Endometrium (tissue), 2 donors: ENCODE results near the gene CLCNKB.
"Not testable (repeated sequence)": the region's sequence is repeated elsewhere in the genome, so short reads cannot be mapped to it uniquely, and the experiment has no call there.

Source experiments
- FAIRE-seq: peaks from 2 replicates; lab custom pipeline; 2012; peaks lifted over from hg19 to GRCh38; lab: Jason Lieb, UNC
- donor health status: control.
- donor health status: control.

Gene CLCNKB

GRCh38 chr1:16015491-16015890, 28.1 kb upstream of the CLCNKB start:
- FAIRE-seq: no peak

DNA sequence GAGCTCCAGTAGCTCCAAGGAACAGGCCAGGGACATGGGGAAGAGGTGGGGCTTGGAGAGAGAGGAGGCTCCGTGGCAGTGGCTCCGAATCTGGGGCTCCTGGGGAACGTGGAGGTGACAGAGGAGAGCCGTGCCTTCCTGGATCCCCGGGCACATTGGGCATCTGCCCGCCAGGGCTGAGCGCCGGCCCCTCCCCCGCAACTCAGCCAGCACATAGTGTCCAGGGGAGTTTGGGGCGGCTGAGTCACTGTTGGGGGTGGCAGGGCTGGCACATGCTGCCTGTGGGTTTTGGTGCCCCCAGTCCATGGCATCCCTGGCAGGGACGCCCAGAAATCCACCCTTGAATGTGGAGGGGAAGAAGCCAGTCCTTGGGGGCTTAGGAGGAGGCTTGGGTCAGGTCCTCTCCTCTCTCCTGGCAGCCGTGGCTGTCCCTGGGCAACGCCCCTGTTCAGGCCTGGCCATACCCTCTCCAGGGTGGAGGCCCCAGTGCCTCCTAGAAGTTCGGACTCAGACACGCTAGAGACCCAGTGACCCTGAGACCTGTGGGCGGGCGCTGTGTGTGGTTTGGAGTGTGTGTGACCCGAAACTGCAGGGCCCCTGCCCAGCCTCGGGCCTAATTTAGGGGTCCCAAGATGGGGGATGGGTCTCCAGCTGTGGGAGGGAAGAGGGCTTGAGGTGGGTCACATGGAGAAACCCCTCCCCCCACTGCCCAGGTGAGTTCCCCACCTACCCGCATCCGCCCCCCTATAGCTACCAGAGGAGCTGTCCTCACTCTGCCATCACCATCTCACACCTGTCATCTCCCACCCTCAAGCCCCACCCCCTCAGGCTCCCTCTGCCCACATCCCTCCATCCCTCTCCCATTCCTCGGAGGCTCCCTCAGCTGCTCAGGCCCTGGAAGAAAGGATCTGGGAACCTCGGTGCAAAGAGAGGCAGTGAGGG, 27.4 kb upstream of the CLCNKB start:
- FAIRE-seq: no peak

DNA sequence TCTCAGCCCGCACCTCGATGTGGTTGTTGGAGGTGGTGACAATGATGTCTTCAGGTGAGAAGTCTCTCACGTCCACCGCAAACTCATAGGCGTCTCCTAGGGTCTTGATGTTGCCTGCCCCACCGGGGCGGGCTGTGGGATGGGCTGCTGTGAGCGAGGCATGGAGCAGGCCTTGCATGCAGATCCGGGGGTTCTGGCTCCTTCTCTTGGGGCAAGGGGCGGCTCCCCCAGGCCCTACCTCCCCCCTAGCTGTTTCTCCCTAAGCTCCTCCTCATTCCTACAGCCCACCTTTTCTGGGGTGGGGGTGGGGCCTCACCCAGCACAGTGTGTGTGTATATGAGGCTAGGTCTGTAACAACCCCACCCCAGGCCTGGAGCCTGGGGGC, 26.5 kb upstream of the CLCNKB start:
- no peak for FAIRE-seq

- FAIRE-seq: no peak
Measured at GRCh38 chr1:16017461-16018303, 25.9 kb upstream of the CLCNKB start, which contains the start of gene HSPB7. Gene HSPB7, minus strand, starts transcription at chr1:16018043. Its CDS starts 80 bp downstream, at chr1:16017963.

DNA sequence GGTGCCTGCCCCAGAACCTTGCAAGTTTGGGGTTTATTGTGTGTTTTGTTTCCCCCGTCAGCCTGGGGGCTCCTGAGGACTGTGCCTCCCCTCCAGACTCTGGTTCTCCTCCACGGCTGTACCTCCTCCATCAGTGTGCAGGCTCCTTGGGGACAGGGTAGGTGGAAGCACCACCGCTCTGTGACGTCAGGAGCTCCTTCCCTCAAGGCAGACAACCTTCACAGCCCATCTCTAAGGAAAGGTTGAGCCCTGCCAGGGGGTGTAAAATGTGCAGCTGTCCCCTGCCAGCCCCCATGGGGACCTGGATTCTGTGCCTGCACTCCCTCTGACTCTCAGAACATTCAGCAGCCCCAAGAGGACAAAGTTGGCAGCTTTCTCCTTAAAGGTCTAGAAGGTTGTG, 25.3 kb upstream of the CLCNKB start:
- FAIRE-seq: no peak

DNA sequence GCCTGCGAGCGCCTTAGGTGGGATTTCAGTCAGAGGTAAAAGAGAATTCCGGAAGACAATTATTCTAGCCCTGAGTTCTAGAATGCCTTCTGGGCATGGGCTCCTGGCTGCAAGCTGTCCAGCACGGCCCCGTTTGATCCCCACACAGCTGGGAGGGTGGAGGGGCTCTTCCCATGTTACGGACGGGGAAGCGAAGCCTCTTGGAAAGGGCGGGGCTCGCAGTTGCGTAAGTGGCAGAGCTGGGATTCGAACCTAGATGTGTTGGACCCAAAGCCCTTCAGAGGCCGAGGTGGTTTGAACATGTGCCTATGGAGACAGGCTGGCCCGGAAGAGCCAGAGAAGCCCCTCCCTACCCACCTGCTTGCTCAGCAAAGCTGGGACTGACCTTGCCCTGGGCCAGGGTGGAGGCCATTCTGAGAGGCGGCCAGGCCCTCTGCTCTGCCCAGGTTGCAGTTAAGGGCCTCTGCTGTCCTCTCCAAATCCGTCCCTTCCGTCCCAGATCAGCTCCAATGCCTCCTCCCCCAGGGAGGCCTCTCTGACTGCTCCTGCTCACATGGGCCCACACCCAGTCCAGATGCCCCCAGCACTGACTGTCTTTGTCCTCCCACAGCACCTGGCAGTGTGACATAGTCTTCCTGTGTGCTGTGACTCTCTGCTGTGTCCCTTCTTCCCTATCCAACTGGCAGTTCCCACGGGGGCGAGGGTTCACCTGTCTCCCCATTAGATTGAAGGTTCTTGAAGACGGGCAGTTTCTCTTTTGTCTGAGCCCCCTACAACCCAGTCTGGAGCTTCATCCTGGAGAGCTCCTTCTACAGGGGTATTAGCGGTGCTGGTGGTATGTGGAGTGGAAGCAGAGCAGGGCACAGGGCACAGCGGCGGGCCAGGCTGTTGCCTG, 24.6 kb upstream of the CLCNKB start:
- FAIRE-seq: no peak

DNA sequence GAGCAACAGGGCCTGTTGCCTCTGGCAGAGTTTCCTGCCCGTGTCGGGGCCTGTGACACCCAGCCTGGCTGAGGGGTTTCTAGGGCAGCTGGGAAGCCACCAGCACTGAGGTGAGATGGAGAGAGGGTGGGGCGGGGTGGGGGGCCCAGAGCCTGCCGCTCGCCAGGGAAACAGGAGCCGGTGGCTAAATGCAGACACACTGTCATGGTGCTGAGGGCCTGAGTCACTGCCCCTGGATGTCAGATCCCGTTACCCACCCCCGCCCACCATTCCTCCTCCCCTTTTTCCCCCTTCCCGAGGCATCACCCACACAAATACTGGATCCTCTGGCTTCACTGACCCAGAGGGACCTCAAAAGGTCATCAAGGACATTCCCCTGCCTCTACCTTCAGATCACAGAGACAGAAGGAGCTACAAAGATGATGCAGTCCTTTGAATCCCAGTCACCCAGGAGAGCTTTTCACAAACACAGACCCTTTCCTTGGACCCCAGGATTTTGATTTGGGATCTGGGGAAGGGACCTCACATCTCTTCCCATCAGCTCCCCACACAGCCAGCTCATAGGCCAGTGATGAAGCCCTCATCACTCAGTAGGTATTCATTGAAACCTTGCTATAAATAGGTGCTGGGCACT, 23.8 kb upstream of the CLCNKB start:
- FAIRE-seq: no peak

- no peak for FAIRE-seq
Measured at GRCh38 chr1:16020325-16020724, 23.3 kb upstream of the CLCNKB start.

DNA sequence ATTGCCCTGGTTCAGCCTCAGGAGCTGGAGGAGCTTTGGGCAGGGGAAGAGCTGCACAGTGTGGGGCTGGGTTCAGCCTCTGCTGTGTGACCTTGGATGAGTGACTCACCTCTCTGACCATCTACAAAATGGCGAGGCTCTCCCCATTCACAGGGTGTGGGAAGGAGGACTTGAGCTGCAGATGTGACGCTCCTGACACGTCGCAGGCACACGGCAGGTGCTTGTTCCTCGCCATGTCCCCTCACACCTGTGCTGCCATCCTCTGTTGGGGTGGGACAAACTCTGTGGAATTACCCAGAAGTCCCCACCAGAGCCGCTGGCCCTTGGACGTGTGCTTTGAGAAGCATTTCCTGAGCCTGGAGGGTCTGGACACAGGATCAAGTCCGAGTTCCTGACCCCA, 22.7 kb upstream of the CLCNKB start:
- FAIRE-seq: not testable (repeated sequence)

- no peak for FAIRE-seq
Measured at GRCh38 chr1:16021681-16022080, 21.9 kb upstream of the CLCNKB start, which contains the start of gene CLCNKA. Gene CLCNKA, plus strand, starts transcription at chr1:16022036. Its CDS starts 584 bp downstream, at chr1:16022620.

- FAIRE-seq: no peak
Measured at GRCh38 chr1:16022393-16022792, 21.2 kb upstream of the CLCNKB start.

- no peak for FAIRE-seq
Measured at GRCh38 chr1:16023050-16023653, 20.4 kb upstream of the CLCNKB start.

- FAIRE-seq: not testable (repeated sequence)
Measured at GRCh38 chr1:16026302-16026701, 17.3 kb upstream of the CLCNKB start.

- FAIRE-seq: no peak
Measured at GRCh38 chr1:16026723-16027484, 16.7 kb upstream of the CLCNKB start.

DNA sequence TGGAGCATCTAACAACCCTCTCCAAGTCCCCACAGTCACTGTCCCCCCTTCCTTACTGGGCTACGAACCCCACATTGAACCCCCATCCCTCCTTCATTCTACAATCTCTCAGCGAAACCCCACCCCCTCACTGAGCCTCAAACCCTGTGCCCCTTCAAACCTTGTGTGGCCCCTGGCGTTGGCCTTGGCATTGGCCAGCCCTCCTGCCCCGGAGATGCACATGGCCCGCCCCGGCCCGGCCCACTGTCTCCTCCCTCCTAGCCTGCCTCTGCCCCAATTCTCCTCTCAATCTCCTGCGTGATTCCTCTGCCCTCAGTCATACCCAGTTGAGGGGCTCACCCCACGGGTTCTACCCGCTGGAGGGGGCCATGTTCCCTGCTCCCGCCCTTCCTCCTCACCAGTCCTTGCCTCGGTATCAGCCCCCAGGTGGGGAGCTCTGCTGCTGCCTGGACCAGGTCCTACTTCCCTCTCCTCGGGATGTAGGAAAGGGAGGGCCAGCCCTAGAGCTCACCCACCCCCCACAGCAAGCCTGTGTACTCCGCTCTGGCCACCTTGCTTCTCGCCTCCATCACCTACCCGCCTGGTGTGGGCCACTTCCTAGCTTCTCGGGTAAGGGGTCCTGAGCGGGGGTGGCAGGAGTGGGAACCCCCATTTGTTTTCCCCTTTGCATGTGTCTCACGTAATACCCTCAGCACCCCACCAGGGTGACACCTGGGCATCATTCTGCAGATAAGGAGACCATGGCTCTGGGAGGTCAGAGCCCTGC, 15.2 kb upstream of the CLCNKB start:
- FAIRE-seq: no peak

GRCh38 chr1:16029003-16029268, 14.6 kb upstream of the CLCNKB start:
- FAIRE-seq: not testable (repeated sequence)

DNA sequence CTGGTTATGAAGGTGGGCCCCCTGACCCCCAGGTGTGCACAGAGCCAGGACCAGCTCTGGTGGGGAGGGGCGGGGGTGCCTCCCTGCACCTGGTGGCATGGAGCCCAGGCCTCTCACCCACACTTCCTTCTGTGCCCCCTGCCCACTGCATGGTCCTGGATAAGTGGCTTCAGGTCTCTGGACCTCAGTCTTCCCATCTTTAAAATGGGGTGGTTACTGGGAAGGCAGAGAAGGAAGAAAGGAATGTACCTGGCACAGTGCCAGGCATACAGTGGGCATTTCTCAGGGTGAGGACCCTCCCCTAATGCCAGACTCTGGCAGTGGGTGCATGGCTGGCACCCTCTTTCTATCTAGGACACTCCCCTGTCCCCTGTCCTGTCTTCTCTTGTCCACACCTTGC, 14.3 kb upstream of the CLCNKB start:
- no peak for FAIRE-seq

DNA sequence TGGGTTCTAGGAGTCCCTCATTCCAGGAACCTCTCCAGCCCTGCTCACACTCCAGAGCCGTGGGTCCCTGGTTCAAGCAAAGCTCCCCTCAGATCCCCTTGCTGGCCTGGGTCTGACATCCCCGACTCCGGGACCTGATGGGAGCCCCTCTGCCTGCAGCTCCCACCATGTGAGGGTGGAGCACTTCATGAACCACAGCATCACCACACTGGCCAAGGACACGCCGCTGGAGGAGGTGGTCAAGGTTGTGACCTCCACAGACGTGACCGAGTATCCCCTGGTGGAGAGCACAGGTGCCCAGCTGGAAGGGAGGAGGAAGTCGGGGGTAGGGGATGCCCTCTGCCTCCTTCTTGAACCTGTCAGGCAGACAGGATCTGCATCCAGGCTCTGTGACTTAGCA, 12.0 kb upstream of the CLCNKB start:
- no peak for FAIRE-seq

DNA sequence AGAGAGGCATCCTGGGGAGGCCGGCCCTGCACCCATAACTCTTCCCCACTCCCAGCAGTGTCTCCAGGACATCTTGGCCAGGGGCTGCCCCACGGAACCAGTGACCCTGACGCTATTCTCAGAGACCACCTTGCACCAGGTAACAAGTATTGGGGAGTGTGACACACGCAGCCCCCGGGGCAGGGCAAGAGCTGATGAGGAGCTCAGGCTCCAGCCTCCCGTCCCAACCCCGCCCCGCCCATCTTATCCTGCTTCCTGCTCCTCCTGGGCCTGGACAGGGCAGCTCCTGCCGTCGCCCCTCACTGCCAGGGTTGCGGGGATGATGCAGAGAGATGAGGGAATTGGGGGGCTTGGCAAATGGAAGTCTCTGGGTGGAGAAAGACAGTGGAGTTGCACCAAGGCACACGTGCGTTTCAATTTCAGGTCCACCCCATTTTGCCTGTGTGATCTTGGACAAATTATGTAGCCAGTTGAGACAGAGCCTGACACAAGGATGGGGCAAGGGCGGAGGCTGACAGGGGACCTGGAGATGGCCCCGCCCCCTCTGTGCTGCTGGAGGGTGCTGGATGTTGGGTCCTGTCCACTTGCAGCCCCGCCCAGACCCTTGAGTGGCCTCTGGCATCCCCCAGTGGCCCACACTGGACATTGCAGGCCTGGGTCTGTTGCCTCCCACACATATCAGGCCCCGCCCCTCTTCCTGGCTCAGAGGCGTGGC, 11.0 kb upstream of the CLCNKB start:
- FAIRE-seq: peak; percentile 39
